ENCODE measurements around the gene SYT1.

Gene SYT1

GRCh38 chr12:79451365-79451764, 586.8 kb downstream of the SYT1 start:
- H3K36me3 Mint-ChIP-seq (ENCODE audit: insufficient read depth) = no peaks in the 10 kb centered on the region
- H3K27ac Mint-ChIP-seq (ENCODE audit: low read depth) = no peak overlapping the region
- no peaks in the 10 kb centered on the region for H3K4me1 Mint-ChIP-seq
- DNase-seq (ENCODE audit: low spot score in 2 of 2) (no peak), ATAC-seq (replicated peaks; ENCODE audit: extremely low read depth, poor library complexity, severe bottlenecking) (no peak)
- H3K9me3 Mint-ChIP-seq = no peaks in the 10 kb centered on the region
- no peak overlapping the region for H3K4me3 Mint-ChIP-seq
- no peaks in the 10 kb centered on the region for H3K27me3 Mint-ChIP-seq

- no peak overlapping the region for H3K4me3 Mint-ChIP-seq
- H3K4me1 Mint-ChIP-seq = no peaks in the 10 kb centered on the region
These were observed 587.4 kb downstream of the SYT1 start for GRCh38 chr12:79451978-79452377.

GRCh38 chr12:79452906-79453305, 588.3 kb downstream of the SYT1 start:
- no peaks in the 10 kb centered on the region for H3K9me3 Mint-ChIP-seq
- H3K4me1 Mint-ChIP-seq = no peaks in the 10 kb centered on the region
- no peaks in the 10 kb centered on the region for H3K36me3 Mint-ChIP-seq (ENCODE audit: insufficient read depth)

More at GRCh38 chr12:79451978-79452377, 587.4 kb downstream of the SYT1 start:
- no peak for ATAC-seq (replicated peaks; ENCODE audit: extremely low read depth, poor library complexity, severe bottlenecking)
- Mint-ChIP-seq H3K27ac (ENCODE audit: low read depth) (no peak overlapping the region), H3K27me3 (no peaks in the 10 kb centered on the region), H3K36me3 (ENCODE audit: insufficient read depth) (no peaks in the 10 kb centered on the region), H3K9me3 (no peaks in the 10 kb centered on the region)
- DNase-seq (ENCODE audit: low spot score in 2 of 2) = no peak

GRCh38 chr12:79453820-79454219, 589.2 kb downstream of the SYT1 start:
- no peaks in the 10 kb centered on the region for H3K9me3 Mint-ChIP-seq
- no peaks in the 10 kb centered on the region for H3K4me1 Mint-ChIP-seq
- no peak overlapping the region for H3K27ac Mint-ChIP-seq (ENCODE audit: low read depth)
- ATAC-seq (replicated peaks; ENCODE audit: extremely low read depth, poor library complexity, severe bottlenecking) = no peak
- DNase-seq (ENCODE audit: low spot score in 2 of 2) = no peak
- H3K27me3 Mint-ChIP-seq = no peaks in the 10 kb centered on the region
- no peak overlapping the region for H3K4me3 Mint-ChIP-seq
- H3K36me3 Mint-ChIP-seq (ENCODE audit: insufficient read depth) = no peaks in the 10 kb centered on the region

More at GRCh38 chr12:79452906-79453305, 588.3 kb downstream of the SYT1 start:
- DNase-seq (ENCODE audit: low spot score in 2 of 2) (no peak), ATAC-seq (replicated peaks; ENCODE audit: extremely low read depth, poor library complexity, severe bottlenecking) (no peak)
- H3K4me3 Mint-ChIP-seq = no peak overlapping the region
- no peaks in the 10 kb centered on the region for H3K27me3 Mint-ChIP-seq
- H3K27ac Mint-ChIP-seq (ENCODE audit: low read depth) = no peak overlapping the region

- ATAC-seq (replicated peaks; ENCODE audit: extremely low read depth, poor library complexity, severe bottlenecking) (no peak), DNase-seq (ENCODE audit: low spot score in 2 of 2) (no peak)
- Mint-ChIP-seq H3K4me3 (no peak overlapping the region), H3K36me3 (ENCODE audit: insufficient read depth) (no peaks in the 10 kb centered on the region), H3K4me1 (no peaks in the 10 kb centered on the region), H3K9me3 (no peaks in the 10 kb centered on the region), H3K27ac (ENCODE audit: low read depth) (no peak overlapping the region), H3K27me3 (no peaks in the 10 kb centered on the region)
These were observed 589.8 kb downstream of the SYT1 start for GRCh38 chr12:79454338-79454843.

GRCh38 chr12:79455286-79455685, 590.7 kb downstream of the SYT1 start:
- Mint-ChIP-seq H3K36me3 (ENCODE audit: insufficient read depth) (no peaks in the 10 kb centered on the region), H3K27me3 (no peaks in the 10 kb centered on the region), H3K4me3 (no peak overlapping the region), H3K4me1 (no peaks in the 10 kb centered on the region), H3K27ac (ENCODE audit: low read depth) (no peak overlapping the region), H3K9me3 (peaks cover 6% of the 10 kb centered on the region)
- ATAC-seq (replicated peaks; ENCODE audit: extremely low read depth, poor library complexity, severe bottlenecking) (no peak), DNase-seq (ENCODE audit: low spot score in 2 of 2) (no peak)

- ATAC-seq (replicated peaks; ENCODE audit: extremely low read depth, poor library complexity, severe bottlenecking) (no peak), DNase-seq (ENCODE audit: low spot score in 2 of 2) (no peak)
- no peak overlapping the region for H3K4me3 Mint-ChIP-seq
- H3K36me3 Mint-ChIP-seq (ENCODE audit: insufficient read depth) = no peaks in the 10 kb centered on the region
- H3K27ac Mint-ChIP-seq (ENCODE audit: low read depth) = no peak overlapping the region
- H3K4me1 Mint-ChIP-seq = no peaks in the 10 kb centered on the region
- no peaks in the 10 kb centered on the region for H3K9me3 Mint-ChIP-seq
- no peaks in the 10 kb centered on the region for H3K27me3 Mint-ChIP-seq
These were observed 617.7 kb downstream of the SYT1 start for GRCh38 chr12:79482323-79482722.

- Mint-ChIP-seq H3K36me3 (ENCODE audit: insufficient read depth) (no peaks in the 10 kb centered on the region), H3K27me3 (no peaks in the 10 kb centered on the region), H3K4me1 (no peaks in the 10 kb centered on the region), H3K27ac (ENCODE audit: low read depth) (no peak overlapping the region), H3K9me3 (no peaks in the 10 kb centered on the region), H3K4me3 (no peak overlapping the region)
- DNase-seq (ENCODE audit: low spot score in 2 of 2) (no peak), ATAC-seq (replicated peaks; ENCODE audit: extremely low read depth, poor library complexity, severe bottlenecking) (no peak)
These were observed 618.3 kb downstream of the SYT1 start for GRCh38 chr12:79482921-79483320.

GRCh38 chr12:79486154-79486553, 621.6 kb downstream of the SYT1 start:
- Mint-ChIP-seq H3K36me3 (ENCODE audit: insufficient read depth) (no peaks in the 10 kb centered on the region), H3K4me3 (no peak overlapping the region), H3K27me3 (no peaks in the 10 kb centered on the region), H3K27ac (ENCODE audit: low read depth) (no peak overlapping the region), H3K4me1 (no peaks in the 10 kb centered on the region), H3K9me3 (peaks cover 5% of the 10 kb centered on the region)
- no peak for DNase-seq (ENCODE audit: low spot score in 2 of 2)
- no peak for ATAC-seq (replicated peaks; ENCODE audit: extremely low read depth, poor library complexity, severe bottlenecking)

- Mint-ChIP-seq H3K9me3 (peaks cover 11% of the 10 kb centered on the region), H3K27ac (ENCODE audit: low read depth) (no peak overlapping the region), H3K27me3 (no peaks in the 10 kb centered on the region)
These were observed 623.0 kb downstream of the SYT1 start for GRCh38 chr12:79487386-79488110.

More at GRCh38 chr12:79487386-79488110, 623.0 kb downstream of the SYT1 start:
- no peak for ATAC-seq (replicated peaks; ENCODE audit: extremely low read depth, poor library complexity, severe bottlenecking)
- Mint-ChIP-seq H3K4me3 (no peak overlapping the region), H3K36me3 (ENCODE audit: insufficient read depth) (peaks cover 2% of the 10 kb centered on the region), H3K4me1 (no peaks in the 10 kb centered on the region)
- DNase-seq (ENCODE audit: low spot score in 2 of 2) = no peak

Data from central memory CD8-positive, alpha-beta T cell (primary cell).